ENCODE results near the gene WRNIP1. TPM values are rescaled to one million over a fixed set of nuclear protein-coding genes. Genes with fewer than 3 reads are reported as not detected.
A peak's percentile ranks its signal among the peaks of the same experiment; 100 is the strongest.

Gene WRNIP1
- total and polyA plus RNA-seq, 9 of the 15 experiments (the other 6 are each of a cell fraction or from before 2014, with no cell fraction given) = 13.2 to 63.6 (median 48.6) TPM

GRCh38 chr6:2765896-2766766 is 938 bp downstream of the WRNIP1 start (continued):
- TF ChIP-seq ZNF407 (IDR thresholded peaks at IDR 0.05; ENCODE audit: low read depth) = peak; percentile 90
- no peak for TF ChIP-seq ATF7 (IDR thresholded peaks at IDR 0.05)
- no peak for TF ChIP-seq ZNF507 (tag; conservative IDR thresholded peaks at IDR 0.05)
- no peak for TF ChIP-seq BRD9 (IDR thresholded peaks at IDR 0.05; ENCODE audit: low read depth, partially characterized antibody)
- no peak for TF ChIP-seq CBFA2T2 (conservative IDR thresholded peaks at IDR 0.05)
- TF ChIP-seq NR2C2 (CRISPR knock-in tag; IDR thresholded peaks at IDR 0.05) = no peak
- no peak for TF ChIP-seq NR2C2 (tag; IDR thresholded peaks at IDR 0.05)
- no peak for TF ChIP-seq MXD1 (CRISPR knock-in tag; IDR thresholded peaks at IDR 0.05; ENCODE audit: borderline replicate concordance, poor library complexity, severe bottlenecking)
- TF ChIP-seq HINFP (tag; conservative IDR thresholded peaks at IDR 0.05; ENCODE audit: low read depth) = peak; percentile 43; the same call in 1 of the 2 replicates
- TF ChIP-seq HNRNPLL (IDR thresholded peaks at IDR 0.05; ENCODE audit: low read depth, low read length, poor library complexity, severe bottlenecking) = peak; percentile 29
- TF ChIP-seq FOXA1 (IDR thresholded peaks at IDR 0.05; ENCODE audit: borderline replicate concordance) = no peak
- TF ChIP-seq RBM22 (IDR thresholded peaks at IDR 0.05; ENCODE audit: low read depth, low read length, poor library complexity, severe bottlenecking) = no peak
- no peak for TF ChIP-seq ZC3H8 (IDR thresholded peaks at IDR 0.05)
- TF ChIP-seq TAF7 (tag; IDR thresholded peaks at IDR 0.05) = no peak
- TF ChIP-seq ZNF57 (CRISPR knock-in tag; IDR thresholded peaks at IDR 0.05) = no peak
- TF ChIP-seq EZH2 (IDR thresholded peaks at IDR 0.05; ENCODE audit: borderline replicate concordance, low read depth, low read length) = no peak
- no peak for TF ChIP-seq PML (IDR thresholded peaks at IDR 0.05; ENCODE audit: low read length)
- TF ChIP-seq KDM1A (IDR thresholded peaks at IDR 0.05) = 0 out of 4 replicates have a peak, but pooled peaks of 1 of the 2 experiments have one; percentile 27
- TF ChIP-seq ZNF431 (CRISPR knock-in tag; IDR thresholded peaks at IDR 0.05) = peak; percentile 66; the same call in 1 of the 2 replicates
